ENCODE measurements around the gene RNF126.
"Not testable (repeated sequence)": the region's sequence is repeated elsewhere in the genome, so short reads cannot be mapped to it uniquely, and the experiment has no call there.

The RNF126 gene

DNA sequence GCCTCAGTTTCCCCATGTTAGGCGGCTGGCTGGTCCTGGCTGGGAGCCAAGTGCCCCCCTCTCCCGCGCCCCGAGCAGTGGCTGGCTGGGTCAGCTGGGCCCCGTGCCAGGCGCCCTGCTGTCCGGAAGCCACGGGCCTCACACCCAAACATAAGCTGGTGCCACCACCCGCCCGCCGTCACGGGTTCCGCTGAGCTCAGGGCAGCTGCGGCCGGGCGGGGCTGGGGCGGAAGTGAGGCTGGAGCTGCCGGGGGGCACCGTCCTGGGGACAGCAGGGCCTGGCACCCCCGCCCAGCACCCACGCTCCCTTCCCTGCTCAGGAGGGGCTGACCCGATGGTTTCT lies 54.0 kb downstream of the RNF126 start:
- no peak for DNase-seq

- DNase-seq: no peak
These were observed 54.6 kb downstream of the RNF126 start for GRCh38 chr19:608155-609003.

- DNase-seq: no peak
These were observed 55.5 kb downstream of the RNF126 start for GRCh38 chr19:607301-608154.

DNA sequence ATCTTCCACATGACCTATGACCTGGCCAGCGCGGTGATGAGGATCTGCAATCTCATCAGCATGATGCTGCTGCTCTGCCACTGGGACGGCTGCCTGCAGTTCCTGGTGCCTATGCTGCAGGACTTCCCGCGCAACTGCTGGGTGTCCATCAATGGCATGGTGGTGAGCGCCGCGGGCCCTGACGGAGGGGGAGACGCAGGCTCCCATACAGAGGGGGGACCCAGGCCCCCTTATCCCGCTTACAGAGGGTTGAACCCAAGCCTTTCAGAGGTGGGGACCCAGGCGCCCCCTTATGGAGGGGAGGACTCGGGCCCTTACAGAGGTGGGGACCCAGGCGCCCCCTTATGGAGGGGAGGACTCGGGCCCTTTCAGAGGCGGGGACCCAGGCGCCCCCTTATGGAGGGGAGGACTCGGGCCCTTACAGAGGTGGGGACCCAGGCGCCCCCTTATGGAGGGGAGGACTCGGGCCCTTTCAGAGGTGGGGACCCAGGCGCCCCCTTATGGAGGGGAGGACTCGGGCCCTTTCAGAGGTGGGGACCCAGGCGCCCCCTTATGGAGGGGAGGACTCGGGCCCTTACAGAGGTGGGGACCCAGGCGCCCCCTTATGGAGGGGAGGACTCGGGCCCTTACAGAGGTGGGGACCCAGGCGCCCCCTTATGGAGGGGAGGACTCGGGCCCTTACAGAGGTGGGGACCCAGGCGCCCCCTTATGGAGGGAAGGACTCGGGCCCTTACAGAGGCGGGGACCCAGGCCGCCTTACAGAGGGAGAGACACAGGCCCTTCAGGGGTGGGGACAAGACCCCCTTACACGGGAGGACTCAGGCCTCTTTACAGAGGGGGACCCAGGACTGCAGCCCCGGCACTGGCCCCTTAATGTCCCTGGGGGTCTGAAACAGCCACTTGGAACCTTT lies 57.7 kb downstream of the RNF126 start:
- not testable (repeated sequence) for DNase-seq

GRCh38 chr19:604355-604754 lies 58.7 kb downstream of the RNF126 start:
- no peak for DNase-seq

DNA sequence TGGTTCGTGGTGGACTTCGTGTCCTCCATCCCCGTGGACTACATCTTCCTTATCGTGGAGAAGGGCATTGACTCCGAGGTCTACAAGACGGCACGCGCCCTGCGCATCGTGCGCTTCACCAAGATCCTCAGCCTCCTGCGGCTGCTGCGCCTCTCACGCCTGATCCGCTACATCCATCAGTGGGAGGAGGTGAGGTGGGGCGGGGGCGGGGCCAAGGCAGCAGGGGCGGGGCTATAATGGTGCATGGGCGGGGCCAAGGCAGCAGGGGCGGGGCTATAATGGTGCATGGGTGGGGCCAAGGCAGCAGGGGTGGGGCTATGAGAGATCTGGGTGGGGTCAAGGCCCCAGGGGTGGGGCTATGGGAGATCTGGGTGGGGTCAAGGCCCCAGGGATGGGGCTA lies 59.2 kb downstream of the RNF126 start:
- not testable (repeated sequence) for DNase-seq

DNA sequence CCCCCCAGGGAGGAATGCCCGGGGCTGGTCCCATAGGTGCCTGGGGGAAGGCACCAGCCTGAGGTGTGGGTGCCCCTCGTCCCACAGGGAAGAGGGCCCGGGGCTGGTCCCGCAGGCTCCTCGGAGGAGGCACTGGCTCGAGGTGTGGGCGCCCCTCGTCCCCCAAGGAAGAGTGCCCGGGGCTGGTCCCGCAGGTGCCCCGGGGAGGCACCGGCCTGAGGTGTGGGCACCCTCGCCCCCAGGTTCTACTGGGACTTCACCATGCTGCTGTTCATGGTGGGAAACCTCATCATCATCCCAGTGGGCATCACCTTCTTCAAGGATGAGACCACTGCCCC lies 59.7 kb downstream of the RNF126 start:
- not testable (repeated sequence) for DNase-seq

- DNase-seq: no peak
These were observed 60.4 kb downstream of the RNF126 start for GRCh38 chr19:602391-603301.

DNA sequence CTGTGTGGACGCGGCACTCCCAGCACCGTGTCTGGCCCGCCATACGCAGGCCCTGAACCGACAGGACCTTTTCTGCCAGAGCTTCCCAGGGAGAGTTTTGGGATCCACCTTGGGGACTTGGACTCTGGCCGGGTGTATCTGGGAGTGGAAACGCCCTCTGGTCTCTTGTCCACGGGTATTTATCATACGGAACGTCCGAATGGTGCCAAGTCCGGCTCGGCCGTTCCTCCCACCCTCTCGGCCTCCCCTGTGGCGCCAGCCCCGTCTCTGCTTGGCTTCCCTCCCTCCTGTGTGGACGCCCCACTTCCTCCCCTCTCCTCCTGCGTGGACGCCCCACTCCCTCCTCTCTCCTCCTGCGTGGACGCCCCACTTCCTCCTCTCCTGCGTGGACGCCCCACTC lies 61.2 kb downstream of the RNF126 start:
- DNase-seq: no peak

DNA sequence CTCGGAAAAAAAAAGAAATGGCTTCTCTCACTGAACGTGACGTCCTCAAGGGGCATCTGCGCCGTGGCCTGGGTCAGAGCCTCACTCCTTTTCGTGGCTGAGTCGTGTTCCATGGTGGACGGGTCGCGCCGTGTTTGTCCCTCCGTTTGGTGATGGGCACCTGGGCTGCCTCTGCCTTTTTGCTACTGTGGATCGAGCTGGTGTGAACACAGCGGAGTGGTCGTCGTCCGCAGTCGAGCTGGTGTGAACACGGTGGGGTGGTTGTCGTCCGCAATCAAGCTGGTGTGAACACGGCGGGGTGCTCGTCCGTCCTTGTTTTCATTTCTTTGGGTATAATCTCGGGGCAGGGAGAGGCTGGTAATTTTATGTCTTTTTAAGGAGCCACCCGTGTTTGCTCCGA lies 61.7 kb downstream of the RNF126 start:
- no peak for DNase-seq
